ENCODE results near the gene ILKAP. TPM values are rescaled to one million over a fixed set of nuclear protein-coding genes. Genes with fewer than 3 reads are reported as not detected.

The ILKAP gene
- total RNA-seq, 2 donors from 2014 or later: 27.8 to 50.3 TPM

DNA sequence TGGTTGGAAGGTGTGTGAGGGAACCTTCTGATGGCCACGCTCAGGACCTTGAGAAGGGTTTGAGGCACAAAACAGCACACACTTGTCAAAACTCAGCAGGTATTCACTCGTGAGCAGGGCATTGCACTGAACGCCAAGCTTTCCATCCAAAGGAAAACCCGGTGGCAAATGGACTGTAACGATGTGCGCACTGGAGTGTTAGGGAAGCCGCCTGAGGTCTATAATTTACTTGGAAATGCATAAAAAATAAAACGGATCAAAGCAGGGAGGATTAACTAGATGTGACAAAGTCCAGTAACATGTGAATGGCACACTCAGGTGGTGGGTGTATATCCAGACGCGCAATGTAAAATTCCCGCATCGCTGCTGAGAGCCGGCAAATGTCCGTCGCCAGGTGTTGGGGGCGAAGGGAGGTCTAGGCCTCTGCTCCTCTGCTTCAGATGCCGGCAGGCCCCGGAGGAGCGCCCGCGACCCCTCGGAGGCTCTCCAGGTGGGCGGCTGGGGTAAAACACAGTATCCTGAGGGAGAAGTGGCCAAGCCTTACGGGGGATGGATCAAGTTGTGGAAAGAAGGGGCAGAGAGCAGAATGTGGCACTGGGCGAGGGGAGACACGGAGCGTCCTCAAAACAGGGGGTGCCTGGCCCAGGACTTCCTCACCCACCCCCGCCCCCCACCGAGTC, 21.0 kb upstream of the ILKAP start:
- intact Hi-C loops (cut with DNase I): no loop called here
- Histone ChIP-seq H3K4me3 (no peak overlapping the region), H3K4me1 (no peaks in the 10 kb centered on the region), H3K36me3 (no peaks in the 10 kb centered on the region), H3K9ac (ENCODE audit: low read depth in 2 of 2, low read length in 2 of 2) (no peak overlapping the region), H3K27ac (no peak overlapping the region), H3K9me3 (no peaks in the 10 kb centered on the region), H3K27me3 (no peaks in the 10 kb centered on the region)
- TF ChIP-seq CTCF (IDR thresholded peaks at IDR 0.05): no peak
- no peak for DNase-seq

DNA sequence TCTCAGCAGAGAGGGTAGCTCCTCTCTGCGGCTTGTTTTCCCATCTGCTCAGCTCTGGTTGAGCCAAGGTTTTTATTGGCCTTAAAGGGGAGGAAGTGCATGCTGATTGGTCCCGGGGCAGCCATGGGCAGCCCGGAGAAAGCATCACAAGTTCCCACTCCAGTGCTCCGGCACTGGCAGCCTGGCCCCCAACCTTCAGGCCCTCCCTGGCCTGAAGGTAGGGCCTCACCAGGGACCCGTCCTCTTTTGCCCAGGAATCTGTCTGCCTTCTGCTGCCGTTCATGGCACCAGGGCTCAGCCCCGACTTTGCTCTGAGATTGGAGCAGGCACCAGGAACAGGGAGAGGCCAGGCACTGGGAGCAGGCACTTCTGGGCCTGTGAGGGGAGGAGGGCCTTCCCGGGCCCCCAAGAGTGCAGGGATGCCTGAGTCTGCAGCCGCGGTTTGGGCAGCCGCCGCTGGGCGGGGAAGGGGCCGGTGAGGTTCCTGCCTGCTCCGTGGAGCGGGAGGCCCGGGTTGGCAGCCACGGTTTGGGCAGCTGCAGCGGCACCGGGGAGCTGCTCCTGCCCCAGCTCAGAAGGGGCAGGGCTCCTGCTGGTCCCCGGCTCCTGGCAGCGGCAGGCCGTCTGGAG, 17.5 kb upstream of the ILKAP start:
- no peak overlapping the region for H3K27ac ChIP-seq
- no peaks in the 10 kb centered on the region for H3K27me3 ChIP-seq
- no peak overlapping the region for H3K4me3 ChIP-seq
- no peak for DNase-seq
- H3K4me1 ChIP-seq: no peaks in the 10 kb centered on the region
- no peaks in the 10 kb centered on the region for H3K36me3 ChIP-seq
- intact Hi-C loops (cut with DNase I): no loop called here
- no peak overlapping the region for H3K9ac ChIP-seq (ENCODE audit: low read depth in 2 of 2, low read length in 2 of 2)
- no peaks in the 10 kb centered on the region for H3K9me3 ChIP-seq
- no peak for TF ChIP-seq CTCF (IDR thresholded peaks at IDR 0.05)

GRCh38 chr2:238220274-238220891, 16.9 kb upstream of the ILKAP start:
- Histone ChIP-seq H3K4me3 (no peak overlapping the region), H3K4me1 (no peaks in the 10 kb centered on the region), H3K27ac (no peak overlapping the region), H3K36me3 (no peaks in the 10 kb centered on the region), H3K27me3 (no peaks in the 10 kb centered on the region), H3K9ac (ENCODE audit: low read depth in 2 of 2, low read length in 2 of 2) (no peak overlapping the region), H3K9me3 (no peaks in the 10 kb centered on the region)
- no peak for TF ChIP-seq CTCF (IDR thresholded peaks at IDR 0.05)
- no peak for DNase-seq
- intact Hi-C loops (cut with DNase I): no loop called here

DNA sequence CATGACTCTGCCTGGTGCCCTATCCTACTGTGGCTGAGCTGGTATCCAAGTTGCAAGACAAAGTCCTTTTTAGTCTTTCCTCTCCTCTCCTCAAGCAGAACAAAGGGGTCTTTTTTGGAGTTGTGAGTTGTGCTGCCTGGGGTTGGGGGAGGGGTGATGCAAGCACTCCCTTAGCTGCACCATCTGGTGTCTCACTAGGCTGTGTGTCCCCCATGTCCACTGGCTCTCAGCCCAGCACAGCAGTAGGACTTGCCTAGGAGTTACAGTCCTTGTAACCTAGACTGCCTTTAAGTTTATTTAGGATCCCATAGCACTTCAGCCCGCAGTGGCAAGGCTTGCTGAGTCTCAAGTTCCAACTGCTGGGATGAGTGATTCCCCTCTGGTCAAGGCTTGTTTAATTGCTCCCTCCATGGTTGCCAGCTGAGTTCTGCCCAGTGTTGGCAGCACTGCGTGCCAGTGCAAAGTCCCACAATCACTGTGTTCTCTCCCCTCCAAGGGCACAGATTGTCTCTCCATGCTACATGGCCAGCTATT, 13.2 kb upstream of the ILKAP start:
- no peaks in the 10 kb centered on the region for H3K9me3 ChIP-seq
- no peak for DNase-seq
- no peaks in the 10 kb centered on the region for H3K36me3 ChIP-seq
- H3K9ac ChIP-seq (ENCODE audit: low read depth in 2 of 2, low read length in 2 of 2): no peak overlapping the region
- intact Hi-C loops (cut with DNase I): no loop called here
- H3K27ac ChIP-seq: no peak overlapping the region
- H3K4me3 ChIP-seq: no peak overlapping the region
- TF ChIP-seq CTCF (IDR thresholded peaks at IDR 0.05): no peak
- H3K4me1 ChIP-seq: no peaks in the 10 kb centered on the region
- no peaks in the 10 kb centered on the region for H3K27me3 ChIP-seq

DNA sequence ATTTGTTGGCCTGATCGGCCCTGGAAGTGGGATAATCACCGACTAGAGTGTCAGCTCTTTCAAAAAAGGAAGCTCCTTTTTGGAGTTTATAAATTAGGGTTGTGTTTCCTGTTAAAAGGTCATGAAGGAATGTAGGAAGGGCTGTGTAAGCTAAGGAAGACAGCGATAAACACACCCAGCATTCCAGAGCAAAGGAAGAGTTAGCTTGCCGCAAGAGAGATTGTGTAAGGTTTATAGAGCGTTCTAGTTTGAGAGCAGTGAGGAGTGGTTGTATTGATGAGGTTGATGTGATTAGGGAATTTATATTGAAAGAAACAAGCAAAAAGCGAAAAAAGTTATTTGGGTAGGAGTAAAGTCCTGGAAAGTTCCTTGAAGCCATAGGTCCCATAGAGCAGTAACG, 3.5 kb upstream of the ILKAP start:
- peaks cover 4% of the 10 kb centered on the region for H3K4me1 ChIP-seq
- no peak overlapping the region for H3K4me3 ChIP-seq
- H3K9ac ChIP-seq (ENCODE audit: low read depth in 2 of 2, low read length in 2 of 2): no peak overlapping the region
- no peak for TF ChIP-seq CTCF (IDR thresholded peaks at IDR 0.05)
- DNase-seq: no peak
- no peaks in the 10 kb centered on the region for H3K27me3 ChIP-seq
- no peaks in the 10 kb centered on the region for H3K36me3 ChIP-seq
- H3K27ac ChIP-seq: no peak overlapping the region
- intact Hi-C loops (cut with DNase I): no loop called here
- no peaks in the 10 kb centered on the region for H3K9me3 ChIP-seq

All from colonic mucosa (tissue), 4 donors.